OCI-LY1 (cell line): Measurements from ENCODE around the gene AADACL4.

Experiments used
- EZH2 ChIP-seq: fragments of 200-600 bp; sonication (generic), shearing (Covaris generic); IDR thresholded peaks from 2 replicates; pipeline ENCODE4 v1.8.0; 2017; ENCODE audit warnings: borderline replicate concordance, mixed run types, mild to moderate bottlenecking, antibody characterized with exemption, low read length, moderate library complexity, mixed read lengths
- TF ChIP-seq, protein P1 (sequence below): fragments of 200-600 bp; sonication (generic), shearing (Covaris generic); IDR thresholded peaks from 2 replicates; pipeline ENCODE4 v1.5.1; 2017; ENCODE audit warnings: mild to moderate bottlenecking, antibody characterized with exemption, low read length, moderate library complexity, mixed read lengths

DNA sequence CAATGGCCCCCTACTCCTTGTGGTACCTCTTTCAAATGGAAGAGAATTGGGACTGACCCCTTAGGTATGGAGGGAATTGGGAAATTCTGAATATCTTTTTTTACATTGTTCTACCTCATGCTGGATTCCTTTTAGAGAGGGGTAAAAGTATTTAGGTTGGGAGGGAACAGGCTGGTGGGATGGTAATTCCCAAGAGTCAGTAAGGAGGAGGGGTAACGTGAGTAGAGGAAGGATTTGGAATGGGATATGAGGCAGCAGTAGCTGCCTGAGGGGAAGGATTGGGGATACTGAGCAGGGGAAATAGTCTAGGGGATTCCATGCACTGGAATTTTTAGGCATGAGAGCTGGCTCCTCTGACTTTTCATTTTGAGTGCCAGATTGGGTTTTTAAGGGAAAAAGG is 68.2 kb downstream of the AADACL4 start:
- TF ChIP-seq, protein P1, sequence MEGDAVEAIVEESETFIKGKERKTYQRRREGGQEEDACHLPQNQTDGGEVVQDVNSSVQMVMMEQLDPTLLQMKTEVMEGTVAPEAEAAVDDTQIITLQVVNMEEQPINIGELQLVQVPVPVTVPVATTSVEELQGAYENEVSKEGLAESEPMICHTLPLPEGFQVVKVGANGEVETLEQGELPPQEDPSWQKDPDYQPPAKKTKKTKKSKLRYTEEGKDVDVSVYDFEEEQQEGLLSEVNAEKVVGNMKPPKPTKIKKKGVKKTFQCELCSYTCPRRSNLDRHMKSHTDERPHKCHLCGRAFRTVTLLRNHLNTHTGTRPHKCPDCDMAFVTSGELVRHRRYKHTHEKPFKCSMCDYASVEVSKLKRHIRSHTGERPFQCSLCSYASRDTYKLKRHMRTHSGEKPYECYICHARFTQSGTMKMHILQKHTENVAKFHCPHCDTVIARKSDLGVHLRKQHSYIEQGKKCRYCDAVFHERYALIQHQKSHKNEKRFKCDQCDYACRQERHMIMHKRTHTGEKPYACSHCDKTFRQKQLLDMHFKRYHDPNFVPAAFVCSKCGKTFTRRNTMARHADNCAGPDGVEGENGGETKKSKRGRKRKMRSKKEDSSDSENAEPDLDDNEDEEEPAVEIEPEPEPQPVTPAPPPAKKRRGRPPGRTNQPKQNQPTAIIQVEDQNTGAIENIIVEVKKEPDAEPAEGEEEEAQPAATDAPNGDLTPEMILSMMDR: no peak
- TF ChIP-seq EZH2: no peak
